Endothelial cell (in vitro differentiated cells): ENCODE data around the gene SRSF1. TPM values are rescaled to one million over a fixed set of nuclear protein-coding genes. Genes with fewer than 3 reads are reported as not detected.

Experiments
- DNase-seq: peaks from one replicate; pipeline ENCODE4 v3.0.0; 2021; ENCODE audit warnings: low spot score
- H3K27ac Mint-ChIP-seq: one replicate; pipeline ENCODE4 v1.8.0; 2021; ENCODE audit warnings: mixed read lengths, inconsistent platforms; ENCODE audit not compliant: unreplicated experiment
- H3K27me3 Mint-ChIP-seq: one replicate; pipeline ENCODE4 v1.8.0; 2021; ENCODE audit warnings: mild to moderate bottlenecking, moderate library complexity, mixed read lengths, inconsistent platforms; ENCODE audit not compliant: unreplicated experiment
- H3K36me3 Mint-ChIP-seq: one replicate; pipeline ENCODE4 v1.8.0; 2021; ENCODE audit warnings: mild to moderate bottlenecking, low read depth, mixed read lengths, inconsistent platforms; ENCODE audit not compliant: unreplicated experiment
- H3K4me1 Mint-ChIP-seq: one replicate; pipeline ENCODE4 v1.8.0; 2021; ENCODE audit warnings: mild to moderate bottlenecking, mixed read lengths, inconsistent platforms; ENCODE audit not compliant: unreplicated experiment
- H3K4me3 Mint-ChIP-seq: one replicate; pipeline ENCODE4 v1.8.0; 2021; ENCODE audit warnings: mild to moderate bottlenecking, mixed read lengths, inconsistent platforms; ENCODE audit not compliant: unreplicated experiment
- H3K9me3 Mint-ChIP-seq: one replicate; pipeline ENCODE4 v1.8.0; 2021; ENCODE audit warnings: mixed read lengths, inconsistent platforms; ENCODE audit not compliant: unreplicated experiment
- CTCF ChIP-seq: fragments of 200-600 bp; sonication (generic); IDR thresholded peaks from one replicate; pipeline ENCODE4 v1.5.0; 2021; ENCODE audit warnings: antibody characterized with exemption; ENCODE audit not compliant: unreplicated experiment
- total RNA-seq: library from RNA; stranded (reverse); fragmentation: NEBNext Ultra II Directional; extraction: Animal tissue kit (Norgen Biotek cat#: 25700); gene quantifications from one replicate; pipeline ENCODE4 v1.2.1, GENCODE V29; 2021; ENCODE audit not compliant: unreplicated experiment

The SRSF1 gene
- total RNA-seq, 1 donor from 2014 or later, result 201 TPM

- Mint-ChIP-seq H3K27me3 (no peaks in the 10 kb centered on the region), H3K9me3 (no peaks in the 10 kb centered on the region), H3K4me1 (peaks cover 20% of the 10 kb centered on the region), H3K27ac (peak overlapping the region; percentile 34), H3K36me3 (peaks cover 7% of the 10 kb centered on the region), H3K4me3 (peak overlapping the region; percentile 3)
- DNase-seq, result no peak
- no peak for TF ChIP-seq CTCF
These were observed 9.8 kb downstream of the SRSF1 start for GRCh38 chr17:57997085-57997809.

GRCh38 chr17:57995076-57995956, 11.7 kb downstream of the SRSF1 start:
- Mint-ChIP-seq H3K27me3 (no peaks in the 10 kb centered on the region), H3K4me1 (peaks cover 36% of the 10 kb centered on the region), H3K27ac (no peak overlapping the region), H3K4me3 (peak overlapping the region; percentile 7), H3K36me3 (peaks cover 5% of the 10 kb centered on the region), H3K9me3 (no peaks in the 10 kb centered on the region)
- DNase-seq, result peak; percentile 54
- peak; percentile 84 for TF ChIP-seq CTCF

DNA sequence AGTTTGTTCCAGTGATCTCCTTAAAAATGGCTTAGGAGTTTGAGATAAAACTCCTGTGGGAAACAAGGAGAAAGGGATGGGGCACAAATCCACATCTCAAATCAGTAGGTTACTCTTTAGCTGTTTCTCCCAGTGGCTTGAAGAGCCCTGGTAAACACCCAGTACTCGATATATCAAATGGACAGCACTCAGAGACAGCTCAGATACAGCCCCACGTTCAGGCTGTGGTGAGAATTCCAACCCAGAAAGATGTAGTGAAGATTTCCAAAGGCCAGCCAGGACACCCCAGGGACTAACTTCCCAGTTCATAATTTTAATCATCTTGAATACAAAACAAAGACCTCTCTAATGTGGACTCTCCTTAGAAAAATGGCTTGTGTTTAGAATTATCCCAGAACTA, 12.6 kb downstream of the SRSF1 start:
- no peak for TF ChIP-seq CTCF
- DNase-seq, result no peak
- H3K4me3 Mint-ChIP-seq, result no peak overlapping the region
- no peaks in the 10 kb centered on the region for H3K9me3 Mint-ChIP-seq
- H3K4me1 Mint-ChIP-seq, result peaks cover 43% of the 10 kb centered on the region
- no peak overlapping the region for H3K27ac Mint-ChIP-seq
- H3K27me3 Mint-ChIP-seq, result no peaks in the 10 kb centered on the region
- H3K36me3 Mint-ChIP-seq, result peaks cover 5% of the 10 kb centered on the region

DNA sequence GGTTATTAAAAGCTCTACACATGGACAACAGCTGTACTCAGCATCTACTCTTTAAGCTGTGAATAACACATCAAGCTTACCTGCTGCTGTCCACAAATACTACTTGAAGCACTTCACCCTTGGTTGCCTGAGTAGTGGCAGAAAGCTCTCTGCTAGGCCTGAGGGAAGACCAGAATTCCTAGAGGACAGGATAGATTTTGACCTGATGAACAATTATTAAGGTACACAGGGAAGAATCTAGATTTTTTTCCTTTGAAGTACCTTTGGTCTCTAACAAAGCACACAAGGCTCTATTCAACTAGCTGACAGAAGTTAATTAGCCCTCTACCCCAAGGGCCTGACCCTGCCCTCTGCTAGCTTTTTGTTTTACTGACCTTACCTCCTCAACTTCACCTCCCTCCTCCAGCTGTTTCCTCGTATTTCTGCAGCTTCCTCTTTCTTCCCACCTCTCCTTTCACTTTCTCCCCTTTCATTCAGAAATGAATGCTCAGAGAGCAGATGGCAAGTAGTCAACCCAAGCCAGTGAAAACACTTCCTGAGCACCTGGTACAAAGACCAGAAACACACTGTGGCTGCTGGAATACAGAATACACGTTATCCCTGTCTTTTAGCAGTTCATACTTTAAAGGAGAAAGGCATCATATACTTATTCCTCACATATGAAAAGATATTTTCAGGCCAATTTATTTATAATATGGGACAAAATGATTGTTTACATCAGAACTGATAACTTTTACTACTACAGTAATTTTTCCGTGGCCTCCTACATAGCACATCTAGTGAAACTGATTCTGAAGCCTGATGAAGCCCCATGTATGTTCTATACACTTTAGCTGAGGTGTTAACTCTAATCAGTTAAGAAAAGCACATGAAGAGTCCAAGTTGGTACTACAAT, 13.3 kb downstream of the SRSF1 start:
- Mint-ChIP-seq H3K4me3 (no peak overlapping the region), H3K27ac (no peak overlapping the region), H3K36me3 (peaks cover 8% of the 10 kb centered on the region), H3K4me1 (peaks cover 50% of the 10 kb centered on the region), H3K27me3 (peaks cover 4% of the 10 kb centered on the region), H3K9me3 (no peaks in the 10 kb centered on the region)
- no peak for TF ChIP-seq CTCF
- no peak for DNase-seq
